Stimulated activated naive CD8-positive, alpha-beta T cell treated with anti-CD3 and anti-CD28 coated beads, Interleukin-15, Interleukin-2, amounts not matched to agents 100 U/mL and 50 U/mL, for 24 hours (primary cell): Measurements from ENCODE around the gene DISP3.

Source experiments
- ATAC-seq: fragments of 150-1000 bp; cut with Tn5 transposase; one replicate; pipeline ENCODE4 v1.10.0; 2021
- DNase-seq: peaks from one replicate; pipeline ENCODE4 v3.0.0; 2021

Gene DISP3

DNA sequence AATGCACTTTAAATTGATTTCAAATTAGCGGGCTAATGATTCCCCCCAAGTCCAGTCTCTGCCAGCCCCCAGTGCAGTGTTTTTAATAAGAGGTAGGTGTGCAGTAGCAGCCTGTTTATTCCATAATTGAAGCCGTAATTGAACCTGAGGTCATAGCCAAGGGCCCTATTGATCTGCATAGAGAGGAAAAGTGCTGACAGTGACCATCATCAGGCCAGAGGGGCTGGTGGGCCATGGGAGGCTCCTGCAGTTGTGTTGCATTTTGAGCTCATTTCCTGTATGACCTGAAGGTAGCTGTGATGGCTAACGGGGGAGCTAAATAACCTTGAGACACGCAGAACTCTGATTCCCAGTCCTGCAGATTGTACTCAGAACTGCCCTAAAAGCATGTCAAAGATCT is 67.5 kb downstream of the DISP3 start:
- ATAC-seq, result no peak
- DNase-seq, result no peak

DNA sequence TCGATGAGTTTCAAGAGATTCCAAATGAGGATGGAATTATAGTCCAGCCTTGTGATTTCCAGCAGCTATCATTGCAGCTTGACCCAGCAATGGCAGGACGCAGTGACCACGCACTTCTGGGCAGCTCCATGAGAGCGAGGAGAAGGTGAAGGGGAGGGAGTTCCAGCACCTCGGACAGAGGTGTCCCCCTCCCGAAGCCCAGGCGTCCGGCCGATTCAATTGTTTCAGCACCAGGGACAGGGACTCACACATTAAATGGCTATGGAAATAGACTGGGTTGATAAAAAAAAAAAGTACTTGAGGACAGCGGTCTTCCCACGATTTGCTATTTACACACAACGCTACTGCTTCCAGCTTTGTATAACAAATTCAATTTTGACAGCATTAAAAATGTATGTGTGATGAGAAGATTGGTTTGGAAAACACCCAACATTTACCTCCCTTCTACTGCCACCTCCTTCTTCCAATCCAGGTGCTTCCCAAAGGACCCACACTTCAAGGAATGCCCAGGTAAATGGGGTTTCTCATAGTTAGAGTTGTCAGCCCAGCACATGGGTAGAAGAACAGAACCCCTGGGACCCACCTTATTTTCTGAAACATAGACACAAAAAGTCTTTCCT is 71.8 kb downstream of the DISP3 start:
- ATAC-seq, result no peak
- DNase-seq, result peak; percentile 51

DNA sequence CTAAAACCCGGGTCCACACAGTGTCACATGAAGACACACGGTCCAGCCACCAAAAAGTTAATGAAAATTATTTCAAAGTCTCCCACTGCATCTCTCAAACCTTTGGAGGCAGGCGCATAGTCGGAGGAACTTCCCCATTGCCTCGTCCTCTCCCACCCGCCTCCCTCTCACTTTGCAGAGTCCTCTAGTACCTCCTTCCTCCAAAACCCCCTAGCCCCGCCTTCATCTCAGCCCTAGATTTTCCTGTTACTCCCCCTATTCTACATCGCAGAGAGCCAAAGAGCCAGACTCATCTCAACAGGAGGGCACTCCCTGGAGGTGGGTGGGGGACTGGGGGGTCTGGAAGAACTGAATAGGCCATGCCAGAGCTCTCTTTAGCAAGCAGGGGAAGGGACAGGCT is 79.3 kb downstream of the DISP3 start:
- ATAC-seq, result no peak

DNA sequence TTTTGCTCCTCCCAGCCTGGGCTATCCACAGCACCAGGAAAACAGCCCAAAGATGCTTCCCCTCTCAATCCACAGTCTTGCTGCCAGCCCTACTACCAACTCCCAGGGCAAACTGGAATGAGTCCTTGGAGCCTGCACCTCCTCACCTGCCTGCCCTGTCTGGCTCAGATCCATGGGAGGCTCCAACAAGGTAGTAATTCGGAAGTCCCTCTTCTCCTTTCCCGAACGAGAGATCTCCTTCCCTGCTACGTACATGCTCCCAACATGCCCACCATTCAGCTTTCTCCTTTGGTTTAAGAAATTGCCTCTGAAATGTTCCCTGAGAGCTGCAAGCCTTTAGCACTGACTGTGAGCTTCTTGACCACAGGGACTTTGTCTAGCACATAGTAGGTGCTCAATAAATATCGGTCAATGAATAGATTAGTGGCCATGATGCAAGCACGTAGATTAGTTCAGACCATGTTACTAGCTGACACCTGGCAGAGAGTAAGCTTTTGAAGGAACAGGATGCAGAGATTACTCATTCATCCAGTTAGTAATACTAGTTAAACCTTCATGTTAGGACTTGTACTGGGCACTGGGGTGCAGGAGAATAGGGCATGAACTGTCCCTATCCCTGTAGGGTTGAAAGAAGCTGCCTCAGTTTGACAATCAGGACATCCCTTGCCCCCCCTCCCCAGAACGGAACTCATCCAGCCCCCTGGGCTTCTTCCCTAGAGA is 80.1 kb downstream of the DISP3 start:
- DNase-seq (no peak), ATAC-seq (no peak)

More for the DNA sequence above, 79.3 kb downstream of the DISP3 start:
- no peak for DNase-seq

DNA sequence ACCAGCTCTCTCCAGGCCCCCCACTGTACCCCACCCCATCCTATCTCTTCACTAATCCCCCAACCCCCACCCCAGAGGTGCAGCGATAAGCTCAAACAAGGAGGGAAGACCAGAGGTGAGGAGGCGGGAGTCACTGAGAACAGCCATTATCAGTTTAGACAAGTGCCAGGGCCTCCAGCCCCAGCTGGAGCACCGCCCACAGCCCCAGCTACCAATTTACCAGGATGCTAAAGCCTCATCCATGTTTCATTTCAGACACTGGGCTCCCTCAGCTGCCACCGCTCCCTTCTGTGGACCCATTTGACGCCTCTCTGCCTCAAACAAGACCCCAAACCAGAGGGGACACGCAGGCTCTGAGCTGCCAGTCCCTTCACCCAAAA is 80.6 kb downstream of the DISP3 start:
- ATAC-seq (no peak), DNase-seq (no peak)

DNA sequence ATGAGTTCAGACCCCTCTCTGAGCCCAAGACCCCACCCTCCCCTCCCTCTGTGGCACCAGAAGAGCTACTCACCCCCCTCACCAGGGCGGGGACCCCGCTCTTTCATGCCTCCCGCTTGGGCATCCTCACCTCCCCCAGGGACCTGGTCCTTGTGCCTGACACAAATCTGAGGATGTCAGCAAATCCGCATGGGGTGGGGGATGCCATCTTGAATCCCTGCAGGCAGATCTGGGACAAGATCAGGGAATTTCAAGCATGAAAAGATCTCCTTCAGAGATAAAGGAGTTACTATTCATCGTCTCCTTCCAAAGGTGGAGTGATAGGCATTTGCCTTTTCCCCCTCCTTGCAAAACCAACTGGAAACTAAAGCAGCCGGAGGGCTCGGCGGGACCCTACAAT is 81.1 kb downstream of the DISP3 start:
- ATAC-seq, result no peak
- no peak for DNase-seq

DNA sequence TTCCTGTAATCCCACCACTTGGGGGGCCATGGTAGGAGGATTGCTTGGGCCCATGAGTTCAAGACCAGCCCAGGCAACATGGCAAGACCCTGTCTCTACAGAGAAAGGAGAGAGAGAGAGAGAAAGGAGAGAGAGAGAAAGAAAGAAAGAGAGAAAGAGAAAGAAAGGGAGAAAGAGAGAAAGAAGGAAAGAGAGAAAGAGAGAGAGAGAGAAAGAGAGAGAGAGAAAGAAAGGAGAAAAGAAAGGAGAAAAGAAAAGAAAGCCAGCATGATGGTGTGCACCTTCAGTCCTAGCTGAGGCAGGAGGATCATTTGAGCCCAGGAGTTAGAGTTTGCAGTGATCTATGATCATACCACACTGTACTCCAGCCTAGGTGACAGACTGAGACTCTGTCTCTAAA is 82.8 kb downstream of the DISP3 start:
- ATAC-seq, result no peak
- no peak for DNase-seq

DNA sequence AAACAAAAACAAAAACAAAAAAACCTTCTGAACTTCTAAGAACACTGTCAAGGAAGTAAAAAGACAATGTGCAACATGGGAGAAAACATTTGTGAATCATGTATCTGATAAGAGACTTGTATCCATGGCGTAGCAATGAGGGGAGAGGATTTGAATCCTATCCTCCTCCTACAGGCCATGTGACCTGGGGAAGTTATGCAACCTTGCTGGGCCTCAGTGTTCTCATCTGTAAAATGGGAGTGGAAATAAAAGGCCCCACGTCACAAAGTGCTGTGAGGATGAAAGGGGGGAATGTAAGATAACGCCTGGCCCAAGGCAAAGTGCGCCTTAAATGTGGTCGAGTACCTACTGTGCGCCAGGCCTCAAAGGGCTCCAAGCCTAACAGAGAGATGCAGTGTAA is 83.7 kb downstream of the DISP3 start:
- ATAC-seq (no peak), DNase-seq (no peak)

DNA sequence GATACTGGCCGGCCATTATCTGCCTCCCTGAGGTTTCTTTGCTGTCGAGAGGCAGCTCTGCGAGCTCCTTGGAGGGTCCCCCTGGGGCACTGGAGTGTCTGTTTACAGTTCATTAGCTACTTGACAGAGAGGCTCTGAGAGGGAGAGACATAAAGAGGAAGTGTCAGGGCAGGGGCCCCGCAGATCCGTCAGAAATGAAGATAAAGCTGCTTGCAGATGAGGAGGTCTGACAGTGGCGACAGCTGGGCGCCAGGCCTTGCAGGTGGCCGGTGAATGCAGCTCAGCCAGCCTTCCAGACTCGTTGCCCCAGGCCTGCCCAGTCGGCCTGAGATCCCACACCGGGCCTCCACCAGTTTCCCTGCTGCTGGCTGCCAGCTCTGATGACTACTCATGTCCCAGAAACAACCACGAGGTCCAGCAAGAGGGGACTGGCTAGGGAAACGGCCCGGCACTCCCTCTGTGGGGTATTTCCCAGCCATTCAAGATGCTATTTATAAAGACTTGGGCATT is 84.7 kb downstream of the DISP3 start:
- DNase-seq (no peak), ATAC-seq (no peak)

DNA sequence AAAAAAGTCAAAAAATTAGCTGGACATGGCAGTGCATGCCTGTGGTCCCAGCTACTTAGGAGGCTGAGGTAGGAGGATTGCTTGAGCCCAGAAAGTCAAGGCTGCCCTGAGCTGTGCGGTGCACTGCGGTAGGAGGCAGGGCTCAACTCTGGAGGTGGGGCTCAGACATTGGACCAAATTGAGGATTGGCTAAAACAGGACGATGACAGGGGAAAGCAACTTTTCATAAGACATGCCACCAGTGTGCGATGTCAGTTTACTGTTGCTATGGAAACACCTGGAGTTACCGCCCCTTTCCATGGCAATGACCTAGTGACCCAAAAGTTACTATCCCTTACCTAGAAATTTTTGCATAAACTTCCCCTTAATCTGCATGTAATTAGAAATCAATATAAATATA is 85.3 kb downstream of the DISP3 start:
- no peak for ATAC-seq
- DNase-seq, result no peak

DNA sequence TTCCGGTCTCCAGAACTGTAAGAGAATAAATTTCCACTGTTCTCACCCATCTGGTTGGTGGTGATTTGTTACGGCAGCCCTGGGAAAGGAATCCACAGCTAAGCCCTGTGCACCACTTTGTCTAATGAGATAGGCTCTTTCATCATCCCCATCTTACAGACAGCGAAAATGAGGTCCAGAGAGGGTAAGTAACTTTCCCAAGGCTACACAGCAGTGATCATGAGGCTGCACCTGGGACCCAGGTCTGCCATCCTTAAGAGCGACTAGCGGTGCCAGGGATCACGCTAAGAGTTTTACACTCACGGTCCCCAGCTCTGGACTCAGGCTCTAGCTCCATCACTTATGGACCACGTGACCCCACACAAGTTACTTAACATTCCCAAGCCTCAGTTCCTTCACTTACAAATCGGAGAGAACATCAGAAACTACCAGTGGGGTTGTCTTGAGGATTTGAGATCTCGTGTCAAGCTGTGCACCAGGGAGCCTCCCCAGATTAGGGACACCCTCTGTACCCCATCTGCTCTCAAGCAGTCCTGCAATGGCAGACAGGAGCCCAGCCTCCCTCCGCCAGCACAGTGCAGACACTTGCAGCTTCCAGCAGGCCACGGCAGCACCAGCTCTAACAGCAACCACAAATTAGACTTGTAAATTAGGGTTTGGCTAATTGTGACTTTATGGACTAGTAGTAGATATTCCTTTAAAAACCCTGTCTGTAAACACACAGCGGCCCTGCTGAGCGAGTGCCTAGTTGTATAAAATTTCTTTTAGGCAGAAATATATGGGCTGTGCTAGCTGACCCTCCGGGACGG is 87.3 kb downstream of the DISP3 start:
- ATAC-seq, result no peak
- DNase-seq, result no peak

DNA sequence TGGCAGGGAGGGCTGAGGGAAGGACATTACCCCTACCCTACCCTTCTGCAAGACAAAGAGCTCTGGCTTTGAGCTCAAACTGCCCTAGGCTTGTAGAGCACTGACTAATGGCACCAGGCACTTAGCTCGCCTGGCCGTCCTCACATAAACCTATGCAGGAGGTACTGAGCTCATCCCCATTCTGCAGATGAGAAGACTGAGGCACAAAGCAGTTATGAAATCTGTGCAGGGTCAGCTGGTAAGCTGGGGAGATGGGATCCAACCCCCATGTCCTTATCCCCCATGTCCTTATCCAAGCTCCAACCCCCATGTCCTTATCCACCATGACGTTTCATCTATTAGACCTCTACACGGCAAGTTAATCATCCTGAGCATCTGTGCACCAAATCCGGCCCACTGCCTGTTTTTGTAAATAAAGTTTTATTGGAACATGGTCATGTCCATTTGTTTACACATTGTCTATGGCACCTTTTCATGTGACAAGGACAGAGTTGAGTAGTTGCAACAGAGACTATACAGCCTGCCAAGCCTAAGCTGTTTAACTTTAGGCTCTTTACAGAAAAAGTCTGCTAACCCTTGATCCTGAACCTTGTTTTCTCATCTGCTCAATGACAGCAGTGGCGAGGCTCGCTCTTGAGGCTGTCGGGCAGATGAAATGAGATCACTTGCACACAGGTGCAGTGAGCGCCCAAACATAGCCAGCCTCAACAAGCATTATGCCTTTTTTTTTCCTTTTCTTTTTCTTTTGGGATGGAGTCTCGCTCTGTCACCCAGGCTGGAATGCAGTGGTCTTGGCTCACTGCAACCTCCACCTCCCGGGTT is 88.5 kb downstream of the DISP3 start:
- DNase-seq, result no peak
- ATAC-seq, result no peak

DNA sequence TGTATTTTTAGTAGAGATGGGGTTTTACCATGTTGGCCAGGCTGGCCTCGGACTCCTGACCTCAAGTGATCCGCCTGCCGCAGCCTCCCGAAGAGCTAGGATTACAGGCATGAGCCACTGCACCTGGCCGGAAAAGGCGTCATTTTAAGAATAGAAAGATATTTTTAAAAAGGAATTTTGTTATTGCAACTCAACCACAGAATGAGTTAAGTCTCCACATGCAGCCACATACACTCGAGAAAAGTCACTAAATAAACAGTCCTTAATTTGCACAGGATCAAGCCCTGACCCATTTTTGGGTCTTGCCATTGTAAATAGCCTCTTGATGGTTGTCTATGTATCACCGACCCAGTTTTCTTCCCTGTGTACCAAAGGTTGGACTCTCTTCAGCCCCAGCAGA is 89.7 kb downstream of the DISP3 start:
- DNase-seq (no peak), ATAC-seq (no peak)

DNA sequence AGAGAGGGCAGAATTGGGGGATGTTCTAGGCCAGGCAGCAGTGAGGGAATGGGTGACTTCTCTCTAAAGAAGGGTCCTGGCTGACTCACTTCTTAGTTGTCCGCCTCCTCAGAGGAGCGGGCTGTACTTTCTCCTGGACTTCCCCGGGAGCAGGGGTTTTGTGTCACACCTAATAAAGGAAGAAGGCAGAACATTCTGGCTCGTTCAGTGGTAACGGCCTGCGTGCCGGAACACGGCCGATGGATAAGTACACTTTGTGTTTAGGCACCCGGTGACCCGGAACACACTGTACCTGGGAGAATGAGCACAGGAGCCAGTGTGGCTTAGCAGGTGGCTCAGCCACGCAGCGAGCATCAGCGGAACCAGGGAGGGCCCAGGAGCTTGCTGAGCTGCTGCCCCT is 90.6 kb downstream of the DISP3 start:
- ATAC-seq (no peak), DNase-seq (no peak)

DNA sequence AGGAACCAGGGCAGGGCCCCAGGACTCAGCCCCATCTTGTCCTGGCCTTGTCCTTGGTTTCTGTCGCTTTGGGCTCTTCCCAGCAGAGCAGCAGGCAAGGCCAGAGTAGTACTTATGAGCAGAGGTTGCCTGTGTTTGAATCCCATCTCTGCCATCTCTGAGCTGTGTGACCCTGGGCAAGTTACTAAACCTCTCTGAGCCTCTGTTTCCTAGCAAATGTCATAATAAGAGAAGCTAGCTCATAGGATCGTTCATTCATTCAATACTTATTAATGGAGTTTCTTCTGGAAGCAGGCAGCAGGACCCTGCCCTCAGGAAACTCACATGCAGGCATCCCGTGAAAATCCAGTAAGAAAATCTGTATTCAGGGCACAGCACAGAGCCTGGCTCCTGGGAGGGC is 91.0 kb downstream of the DISP3 start:
- ATAC-seq (no peak), DNase-seq (no peak)

DNA sequence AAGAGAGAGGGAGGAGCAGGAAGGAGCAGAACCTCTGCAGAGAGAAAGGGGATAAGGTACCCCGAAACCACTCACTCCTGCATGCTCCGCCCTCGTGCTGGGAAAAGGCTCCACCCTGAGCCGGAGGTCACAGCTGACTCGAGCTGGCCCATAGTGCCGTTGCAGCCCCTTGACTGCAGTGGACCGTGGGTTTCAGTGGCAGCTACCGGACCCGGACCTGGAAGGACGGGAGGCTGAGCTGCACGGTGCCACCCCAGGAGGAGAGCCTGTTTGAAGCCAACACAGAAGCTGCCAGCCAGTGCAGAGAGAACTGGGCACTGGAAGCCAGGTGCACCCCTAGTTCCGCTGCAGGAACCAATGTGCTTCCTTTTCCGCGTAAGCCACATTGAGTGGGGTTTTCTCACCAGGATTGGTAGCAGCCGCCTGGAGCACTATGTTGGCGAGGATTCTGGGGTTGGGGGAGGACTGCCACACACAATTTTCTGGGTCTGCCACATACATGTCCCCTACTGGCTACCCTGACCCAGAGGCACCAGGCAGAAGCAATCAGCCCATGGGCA is 91.9 kb downstream of the DISP3 start:
- no peak for DNase-seq
- ATAC-seq, result no peak

DNA sequence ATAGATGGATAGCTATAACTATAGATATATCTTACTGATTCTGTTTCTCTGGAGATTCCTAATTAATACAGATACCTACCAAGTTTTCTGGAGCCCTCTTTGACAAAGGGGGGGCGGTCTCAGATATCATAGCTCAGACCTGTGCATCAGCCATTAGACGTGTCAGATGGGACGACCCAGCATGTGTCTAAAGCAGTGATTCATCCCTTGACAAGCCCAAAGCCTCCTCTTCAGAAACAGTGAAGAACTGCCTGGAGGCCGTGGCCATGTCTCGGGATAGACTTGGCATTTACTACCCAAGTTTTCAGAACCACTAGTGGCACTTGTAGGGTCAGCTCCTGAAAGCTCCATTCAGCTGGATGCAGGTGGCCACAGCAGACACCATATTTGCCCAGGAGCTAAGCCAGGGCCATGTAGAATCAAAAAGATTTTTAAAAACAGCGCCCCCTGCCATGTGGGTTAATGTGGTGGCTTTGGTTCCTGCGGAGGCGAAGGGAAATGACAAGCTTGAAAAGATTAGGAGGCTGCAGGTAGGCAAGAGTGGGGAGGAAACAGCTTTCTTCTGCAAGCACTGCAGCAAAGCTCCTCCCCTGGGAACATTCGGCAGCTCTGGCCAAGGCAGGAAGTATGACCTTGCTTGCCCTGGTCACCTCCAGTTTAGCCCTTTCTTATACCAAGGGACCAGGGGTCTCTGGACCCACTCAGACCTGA is 93.1 kb downstream of the DISP3 start:
- DNase-seq (peak; percentile 12), ATAC-seq (no peak)

DNA sequence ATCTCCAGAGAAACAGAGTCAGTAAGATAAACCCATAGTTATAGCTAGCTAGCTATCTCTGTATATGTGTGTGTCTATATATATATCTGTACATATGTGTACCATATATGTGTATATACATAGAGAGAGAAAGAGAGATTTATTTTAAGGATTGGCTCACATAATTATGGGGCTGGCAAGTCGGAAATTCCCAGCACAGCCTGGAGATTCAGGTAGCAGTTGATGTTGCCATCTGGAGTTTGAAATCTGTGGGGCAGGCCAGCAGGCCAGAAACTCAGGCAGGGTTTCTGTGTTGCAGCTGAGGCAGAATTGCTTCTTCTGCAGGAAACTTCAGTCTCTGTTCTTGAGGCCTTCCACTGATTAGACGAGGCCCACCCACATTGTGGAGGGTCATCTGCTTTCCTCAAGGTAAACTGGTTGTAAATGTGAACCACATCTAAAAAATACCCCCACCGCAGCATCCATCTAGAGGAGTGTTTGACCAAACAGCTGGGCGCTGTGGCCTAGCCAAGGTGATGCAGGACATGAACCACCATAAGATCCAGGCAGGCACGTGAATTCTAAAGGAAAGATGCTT is 94.2 kb downstream of the DISP3 start:
- no peak for ATAC-seq

DNA sequence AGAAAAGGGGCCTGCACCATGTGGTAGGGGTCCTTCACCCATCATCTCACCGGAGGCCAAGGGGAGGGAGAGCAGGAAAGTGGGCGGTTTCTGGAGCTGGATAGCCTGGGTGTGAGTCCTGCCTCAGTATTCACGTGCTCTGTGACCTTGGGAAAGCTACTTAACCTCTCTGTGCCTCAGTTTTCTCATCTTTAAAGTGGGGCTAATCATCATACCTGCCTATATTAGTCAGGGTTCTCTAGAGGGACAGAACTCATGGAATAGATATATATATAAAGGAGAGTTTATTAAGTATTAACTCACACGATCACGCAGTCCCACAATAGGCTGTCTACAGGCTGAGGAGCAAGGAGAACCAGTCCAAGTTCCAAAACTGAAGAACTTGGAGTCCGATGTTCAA is 96.6 kb downstream of the DISP3 start:
- ATAC-seq (no peak), DNase-seq (no peak)

More for the DNA sequence above, 94.2 kb downstream of the DISP3 start:
- no peak for DNase-seq

DNA sequence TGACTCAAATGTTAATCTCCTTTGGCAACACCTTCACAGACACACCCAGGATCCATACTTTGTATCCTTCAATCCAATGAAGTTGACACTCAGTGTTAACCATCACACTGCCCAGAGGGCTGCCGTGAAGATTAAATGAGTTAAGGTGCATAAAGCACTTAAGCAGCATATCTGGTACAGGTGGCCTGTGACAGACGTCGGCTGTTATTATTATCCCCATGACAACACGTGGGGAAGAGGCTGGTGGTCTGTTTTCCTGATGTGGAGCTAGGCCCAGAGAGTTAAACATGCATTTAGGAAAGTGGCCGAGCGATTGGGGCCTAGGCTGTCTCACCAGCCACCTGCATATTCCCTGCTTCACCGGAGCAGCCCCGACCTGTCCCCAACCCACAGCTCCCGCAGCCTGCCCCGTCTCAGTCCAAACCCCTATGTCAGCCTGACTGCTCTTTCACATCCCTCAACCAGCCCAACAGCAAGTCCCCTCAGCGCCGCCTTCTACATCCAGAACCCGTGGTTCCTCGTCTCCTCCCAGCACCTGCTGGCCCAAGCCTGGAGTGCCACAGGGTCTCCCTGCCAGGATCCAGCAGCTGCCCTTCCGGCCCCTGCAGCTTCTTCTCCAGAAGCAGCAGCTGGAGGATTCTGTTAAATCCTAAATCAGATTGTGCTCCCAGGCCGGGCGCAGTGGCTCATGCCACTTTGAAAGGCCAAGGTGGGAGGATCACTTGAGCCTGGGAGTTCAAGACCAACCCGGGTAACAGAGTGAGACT is 97.3 kb downstream of the DISP3 start:
- no peak for ATAC-seq
- DNase-seq, result no peak
